HG02588 (cell line): ENCODE data around the gene TMEM164.

Experiments used
- ATAC-seq: cut with Tn5 transposase; IDR thresholded peaks from one replicate; pipeline ENCODE4 v1.9.1; 2021; ENCODE audit warnings: mild to moderate bottlenecking, moderate library complexity; ENCODE audit not compliant: unreplicated experiment

The TMEM164 gene

DNA sequence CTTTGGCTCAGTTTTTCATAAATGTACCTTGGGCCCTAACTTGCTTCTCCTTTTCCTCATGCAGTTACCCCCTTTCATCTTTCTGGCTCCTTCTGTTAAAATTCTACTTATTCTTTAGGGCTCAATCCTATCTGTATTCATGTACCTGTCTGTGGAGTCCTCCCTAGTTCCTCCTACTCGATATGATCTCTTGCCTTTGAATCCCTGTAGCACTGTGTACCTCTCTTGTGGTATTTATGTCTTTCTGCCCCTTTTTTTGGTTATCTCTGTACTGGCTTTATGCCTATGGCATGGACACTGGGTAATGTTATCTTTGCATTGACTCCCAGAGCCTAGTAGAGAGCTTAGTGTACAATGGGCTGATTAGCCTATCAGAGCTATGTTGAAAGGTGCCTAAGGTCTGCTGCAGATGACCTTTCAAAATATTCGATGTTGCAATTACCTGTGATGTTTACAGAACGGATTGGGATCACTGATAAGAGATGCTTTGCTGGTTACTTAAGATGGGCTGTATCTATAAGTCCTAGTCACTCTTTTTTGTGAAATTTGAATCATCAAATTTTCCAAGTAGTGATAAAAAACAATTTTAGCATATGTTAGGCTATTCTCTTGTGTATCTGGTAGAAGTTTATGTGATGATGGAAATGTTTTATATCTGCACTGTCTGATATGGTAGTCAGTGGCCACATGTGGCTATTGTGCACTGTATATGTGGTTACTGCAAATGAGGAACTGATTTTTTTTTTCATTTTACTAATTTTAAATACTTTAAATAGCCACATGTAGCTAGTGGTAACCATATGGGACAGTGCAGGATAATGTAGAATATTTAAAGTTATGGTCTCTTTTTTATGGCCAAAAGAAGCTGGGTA is 33.5 kb downstream of the TMEM164 start:
- ATAC-seq = no peak

GRCh38 chrX:110037178-110037577 is 34.3 kb downstream of the TMEM164 start:
- ATAC-seq = no peak

DNA sequence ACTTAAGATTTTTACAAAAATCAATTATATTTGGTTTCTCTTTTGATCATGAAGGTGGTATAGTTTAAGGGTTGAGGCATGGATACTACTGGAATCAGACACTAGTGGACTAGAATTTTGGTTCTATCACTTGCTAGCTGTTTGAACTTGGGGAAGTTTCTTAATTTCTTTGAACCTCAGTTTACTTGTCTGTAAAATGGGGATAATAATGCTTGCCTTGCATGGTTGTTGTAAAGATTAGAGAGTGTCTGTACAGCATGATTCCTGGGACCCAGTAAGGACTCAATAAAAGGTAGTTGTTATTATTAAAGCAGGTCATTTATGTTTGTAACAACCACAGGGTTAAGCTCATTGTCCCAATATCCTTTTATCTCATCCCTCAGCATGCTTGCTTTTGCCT is 36.0 kb downstream of the TMEM164 start:
- no peak for ATAC-seq

- ATAC-seq = no peak
Measured at GRCh38 chrX:110041980-110042379, 39.1 kb downstream of the TMEM164 start.

GRCh38 chrX:110042496-110042895 is 39.6 kb downstream of the TMEM164 start:
- no peak for ATAC-seq

- no peak for ATAC-seq
Measured at GRCh38 chrX:110043506-110043905, 40.6 kb downstream of the TMEM164 start.

GRCh38 chrX:110044346-110045249 is 41.7 kb downstream of the TMEM164 start:
- no peak for ATAC-seq

DNA sequence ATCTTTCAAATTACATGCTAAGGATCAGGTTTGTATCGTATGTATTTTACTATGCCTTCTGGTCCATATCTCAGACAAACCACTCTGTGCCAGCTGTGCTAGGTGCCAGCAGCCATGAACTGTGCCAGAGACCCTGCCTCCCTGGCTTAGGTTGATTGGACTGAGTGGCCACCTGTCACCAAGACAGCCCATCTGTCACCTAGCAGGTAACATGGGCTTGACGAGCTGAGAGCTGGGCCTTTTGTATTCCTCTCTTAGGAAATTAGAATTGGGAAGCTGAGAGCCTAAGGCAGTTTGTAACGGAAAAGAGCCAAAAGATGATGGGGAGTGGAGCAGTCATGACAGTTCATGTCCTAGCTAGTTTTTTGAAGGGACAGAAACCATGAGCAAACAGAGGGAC is 42.5 kb downstream of the TMEM164 start:
- ATAC-seq = no peak

GRCh38 chrX:110046001-110046400 is 43.1 kb downstream of the TMEM164 start:
- ATAC-seq = no peak

DNA sequence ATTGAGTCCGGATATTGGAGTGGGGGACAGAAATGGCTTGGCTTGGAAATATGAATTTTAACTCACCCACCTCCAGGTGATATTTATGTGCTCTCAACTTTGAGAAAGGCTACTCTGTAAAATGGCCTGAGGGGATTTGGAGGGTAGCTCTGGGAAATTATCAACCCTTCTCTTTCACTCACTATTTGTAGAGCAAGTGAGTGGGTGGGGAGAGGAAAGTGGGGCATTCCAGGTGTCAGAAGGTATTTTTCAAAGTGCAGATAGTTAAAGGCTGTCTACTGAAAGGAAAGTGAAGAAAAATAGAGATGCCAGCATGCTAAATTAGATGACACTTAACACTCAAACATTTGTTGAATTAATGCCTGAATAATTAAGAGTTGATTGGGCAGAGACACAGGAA is 44.1 kb downstream of the TMEM164 start:
- ATAC-seq = no peak

GRCh38 chrX:110049096-110049495 is 46.2 kb downstream of the TMEM164 start:
- no peak for ATAC-seq

DNA sequence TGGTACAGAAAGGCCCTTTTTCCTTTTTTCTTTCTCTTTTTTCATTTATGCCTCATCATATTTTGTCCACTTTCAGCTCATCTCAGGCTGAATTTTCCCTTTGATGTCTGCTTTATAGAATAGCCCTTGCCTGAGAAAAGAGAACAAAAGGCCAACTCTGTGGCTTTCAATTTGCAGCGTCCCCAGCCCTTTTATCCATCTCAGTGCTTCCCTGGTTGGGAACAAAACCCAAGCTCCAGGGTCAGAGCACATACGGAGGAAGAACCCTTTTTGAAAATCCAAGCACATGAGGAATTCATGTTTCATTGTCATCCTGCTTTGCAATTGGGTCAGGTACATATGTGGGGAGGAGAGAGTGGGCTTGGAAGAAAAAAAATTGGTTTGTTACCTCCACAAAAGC is 47.5 kb downstream of the TMEM164 start:
- ATAC-seq = no peak

DNA sequence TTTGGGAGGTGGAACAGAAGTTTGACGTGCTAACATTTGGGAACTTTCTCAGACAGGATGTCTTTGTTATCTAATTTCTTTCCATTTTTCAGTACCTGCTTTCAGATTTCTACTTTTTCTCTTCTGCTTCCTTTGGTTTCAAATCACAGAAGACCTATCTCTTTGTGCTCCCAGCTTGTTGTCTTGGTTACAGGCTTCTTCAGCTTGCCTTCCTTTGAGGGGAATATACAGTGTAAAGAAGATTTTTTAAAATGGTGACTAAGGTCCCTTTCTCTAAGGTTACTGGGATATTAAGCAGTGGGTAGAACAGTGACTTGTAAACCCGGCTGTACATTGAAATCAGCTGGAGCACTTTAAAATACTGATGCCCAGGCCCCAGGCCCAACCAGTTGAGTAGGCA is 48.0 kb downstream of the TMEM164 start:
- ATAC-seq = no peak

- ATAC-seq = no peak
Measured at GRCh38 chrX:110051559-110051958, 48.6 kb downstream of the TMEM164 start.

GRCh38 chrX:110052303-110052702 is 49.4 kb downstream of the TMEM164 start:
- ATAC-seq = no peak

- no peak for ATAC-seq
Measured at GRCh38 chrX:110053453-110053852, 50.5 kb downstream of the TMEM164 start.

DNA sequence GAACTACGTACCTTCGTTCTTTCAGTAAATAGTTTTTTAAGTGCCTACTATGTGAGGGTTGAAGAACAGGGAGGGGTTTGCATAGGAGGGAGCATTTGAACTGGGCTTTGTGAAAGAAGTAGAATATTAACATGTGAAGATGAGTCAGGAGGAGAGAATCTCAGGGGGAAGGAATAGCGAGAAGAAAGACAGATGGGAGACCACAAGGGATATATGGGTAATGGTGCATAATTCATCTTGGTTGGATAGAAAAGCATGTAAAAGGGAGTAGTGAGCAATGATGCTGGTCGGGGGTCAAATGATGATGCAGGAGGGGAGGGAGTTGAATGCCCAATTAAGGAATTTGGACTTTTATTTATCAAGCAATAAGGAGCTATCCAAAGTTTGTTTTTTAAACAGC is 52.7 kb downstream of the TMEM164 start:
- no peak for ATAC-seq

DNA sequence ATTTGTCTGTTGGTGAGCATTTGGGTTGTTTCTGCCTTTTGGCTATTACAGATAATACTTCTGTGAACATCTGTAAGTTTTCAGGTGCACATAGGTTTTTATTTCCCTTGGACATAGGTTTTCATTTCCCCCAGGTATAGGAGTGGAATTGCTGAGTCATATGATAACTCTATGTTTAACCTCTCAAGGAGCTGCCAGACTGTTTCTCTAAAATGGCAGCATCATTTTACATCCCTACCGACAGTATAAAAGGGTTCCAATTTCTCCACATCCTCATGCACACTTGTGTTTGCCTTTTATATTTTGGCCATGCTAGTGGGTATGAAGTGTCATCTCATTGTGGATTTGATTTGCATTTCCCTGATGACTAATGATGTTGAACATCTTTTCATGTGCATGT is 53.5 kb downstream of the TMEM164 start:
- no peak for ATAC-seq

GRCh38 chrX:110059410-110059809 is 56.5 kb downstream of the TMEM164 start:
- no peak for ATAC-seq

DNA sequence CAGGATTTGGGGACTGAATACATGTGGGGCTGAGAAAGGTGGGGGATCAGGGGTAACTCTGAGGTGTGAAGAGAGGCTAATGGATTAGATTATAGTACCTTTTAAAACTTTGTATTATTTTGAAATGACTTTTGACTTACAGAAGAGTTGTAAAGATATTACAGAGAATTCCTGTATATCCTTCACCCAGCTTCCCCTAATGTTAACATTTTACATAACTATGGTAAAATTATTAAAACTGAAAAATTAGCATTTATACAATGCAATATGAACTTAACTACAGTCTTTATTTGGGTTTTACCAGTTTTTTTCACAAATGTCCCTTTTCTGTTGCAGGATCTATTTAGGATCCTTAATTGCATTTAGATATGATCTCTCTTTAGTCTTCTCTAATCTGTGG is 57.4 kb downstream of the TMEM164 start:
- ATAC-seq = no peak

- no peak for ATAC-seq
Measured at GRCh38 chrX:110060846-110061537, 58.1 kb downstream of the TMEM164 start.
